Suprapubic skin (tissue), 4 donors: ENCODE results near the gene SGTA.

Experiments used
- POLR2A ChIP-seq, 2 donors: fragments of 450-650 bp; IDR thresholded peaks; one replicate each; pipeline ENCODE4 v1.6.1; 2017; ENCODE audit warnings: antibody characterized with exemption in 2 of 2, mild to moderate bottlenecking in 2 of 2, moderate library complexity in 2 of 2
- POLR2AphosphoS5 ChIP-seq, 3 donors: sonication (generic); formaldehyde crosslinking; IDR thresholded peaks; one replicate each; pipeline ENCODE4 v1.6.1; 2017; ENCODE audit warnings: antibody characterized with exemption in 3 of 3
- TF ChIP-seq, protein P1 (sequence below), 2 donors: fragments of 200-600 bp in 1 of 2; fragments of 450-650 bp in 1 of 2; sonication (generic) in 1 of 2; IDR thresholded peaks; one replicate each; pipeline ENCODE4 v1.5.1; 2016 to 2019; ENCODE audit warnings: antibody characterized with exemption in 2 of 2, mild to moderate bottlenecking in 1 of 2, moderate library complexity in 1 of 2

- TF ChIP-seq POLR2A (IDR thresholded peaks at IDR 0.05) (no peak), POLR2AphosphoS5 (IDR thresholded peaks at IDR 0.05) (no peak)
- TF ChIP-seq, protein P1, sequence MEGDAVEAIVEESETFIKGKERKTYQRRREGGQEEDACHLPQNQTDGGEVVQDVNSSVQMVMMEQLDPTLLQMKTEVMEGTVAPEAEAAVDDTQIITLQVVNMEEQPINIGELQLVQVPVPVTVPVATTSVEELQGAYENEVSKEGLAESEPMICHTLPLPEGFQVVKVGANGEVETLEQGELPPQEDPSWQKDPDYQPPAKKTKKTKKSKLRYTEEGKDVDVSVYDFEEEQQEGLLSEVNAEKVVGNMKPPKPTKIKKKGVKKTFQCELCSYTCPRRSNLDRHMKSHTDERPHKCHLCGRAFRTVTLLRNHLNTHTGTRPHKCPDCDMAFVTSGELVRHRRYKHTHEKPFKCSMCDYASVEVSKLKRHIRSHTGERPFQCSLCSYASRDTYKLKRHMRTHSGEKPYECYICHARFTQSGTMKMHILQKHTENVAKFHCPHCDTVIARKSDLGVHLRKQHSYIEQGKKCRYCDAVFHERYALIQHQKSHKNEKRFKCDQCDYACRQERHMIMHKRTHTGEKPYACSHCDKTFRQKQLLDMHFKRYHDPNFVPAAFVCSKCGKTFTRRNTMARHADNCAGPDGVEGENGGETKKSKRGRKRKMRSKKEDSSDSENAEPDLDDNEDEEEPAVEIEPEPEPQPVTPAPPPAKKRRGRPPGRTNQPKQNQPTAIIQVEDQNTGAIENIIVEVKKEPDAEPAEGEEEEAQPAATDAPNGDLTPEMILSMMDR (IDR thresholded peaks at IDR 0.05): no peak
These were observed 5.2 kb upstream of the SGTA start for GRCh38 chr19:2788237-2788636.
